ENCODE data around the gene MFSD12.
"Not testable (repeated sequence)": the region's sequence is repeated elsewhere in the genome, so short reads cannot be mapped to it uniquely, and the experiment has no call there.

The MFSD12 gene

DNA sequence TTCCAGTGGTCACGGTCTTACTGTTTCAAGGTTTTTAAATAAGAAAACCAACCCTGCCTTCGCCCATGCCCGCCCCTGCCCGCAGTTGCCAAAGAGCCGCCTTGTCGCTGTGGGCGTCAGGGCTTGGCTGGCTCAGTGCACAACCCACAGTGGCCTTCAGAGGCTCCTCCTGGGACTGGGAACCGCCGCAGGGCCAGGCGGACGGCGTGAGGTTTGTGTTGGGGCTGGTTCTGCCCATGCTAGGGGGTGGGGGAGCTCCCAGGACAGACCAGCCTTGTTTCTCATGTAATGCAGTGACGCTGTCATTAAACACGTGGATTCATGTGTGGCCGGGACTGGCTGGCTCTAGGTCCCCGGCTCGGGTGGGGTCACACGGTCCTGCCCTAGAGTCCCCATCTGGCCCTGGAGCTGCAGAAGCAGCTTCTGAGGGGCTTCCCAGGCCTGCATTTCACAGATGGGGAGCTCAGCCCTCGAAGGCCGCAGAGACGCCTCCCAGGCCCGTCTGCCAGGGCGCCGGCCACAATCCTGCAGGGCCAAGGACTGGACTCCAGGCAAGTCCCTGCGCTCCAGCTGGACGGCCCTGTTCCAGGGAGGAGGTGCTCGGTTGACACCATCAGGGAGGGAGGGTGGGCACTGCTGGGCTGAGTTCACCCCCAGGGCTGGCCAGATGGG lies 20.8 kb downstream of the MFSD12 start:
- no peak for DNase-seq

DNA sequence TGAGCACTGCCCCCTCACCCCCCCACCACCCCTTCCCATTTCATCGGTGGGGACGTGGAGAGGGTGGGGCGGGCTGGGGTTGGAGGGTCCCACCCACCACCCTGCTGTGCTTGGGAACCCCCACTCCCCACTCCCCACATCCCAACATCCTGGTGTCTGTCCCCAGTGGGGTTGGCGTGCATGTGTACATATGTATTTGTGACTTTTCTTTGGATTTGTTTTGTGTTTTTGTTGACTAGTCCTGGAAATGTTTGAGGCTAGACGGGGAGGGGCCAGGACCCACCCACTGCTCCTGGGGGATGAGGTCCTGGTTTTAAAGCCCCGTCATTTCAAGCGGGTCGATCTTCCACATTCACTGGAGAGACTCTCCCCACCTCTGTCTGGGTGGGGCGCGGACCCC lies 21.4 kb downstream of the MFSD12 start:
- no peak for DNase-seq

DNA sequence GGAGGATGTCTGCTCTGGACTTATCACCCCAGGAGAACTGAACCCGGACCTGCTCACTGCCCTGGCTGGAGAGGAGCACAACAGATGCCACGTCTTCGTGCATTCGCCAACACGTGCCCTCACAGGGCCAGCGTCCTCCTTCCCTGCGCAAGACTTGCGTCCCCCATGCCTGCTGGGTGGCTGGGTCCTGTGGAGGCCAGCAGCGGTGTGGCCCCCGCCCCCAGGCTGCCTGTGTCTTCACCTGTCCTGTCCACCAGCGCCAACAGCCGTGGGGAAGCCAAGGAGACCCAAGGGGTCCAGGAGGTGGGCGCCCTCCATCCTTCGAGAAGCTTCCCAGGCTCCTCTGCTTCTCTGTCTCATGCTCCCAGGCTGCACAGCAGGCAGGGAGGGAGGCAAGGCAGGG lies 21.8 kb downstream of the MFSD12 start:
- DNase-seq, result no peak

DNA sequence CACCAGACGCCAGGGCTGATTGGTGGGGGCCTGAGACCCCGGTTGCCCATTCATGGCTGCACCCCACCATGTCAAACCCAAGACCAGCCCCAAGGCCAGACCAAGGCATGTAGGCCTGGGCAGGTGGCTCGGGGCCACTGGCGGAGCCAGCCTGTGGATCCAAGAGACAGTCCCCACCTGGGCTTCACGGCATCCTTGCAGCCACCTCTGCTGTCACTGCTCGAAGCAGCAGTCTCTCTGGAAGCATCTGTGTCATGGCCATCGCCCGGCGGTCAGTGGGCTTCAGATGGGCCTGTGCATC lies 22.2 kb downstream of the MFSD12 start:
- DNase-seq, result no peak

DNA sequence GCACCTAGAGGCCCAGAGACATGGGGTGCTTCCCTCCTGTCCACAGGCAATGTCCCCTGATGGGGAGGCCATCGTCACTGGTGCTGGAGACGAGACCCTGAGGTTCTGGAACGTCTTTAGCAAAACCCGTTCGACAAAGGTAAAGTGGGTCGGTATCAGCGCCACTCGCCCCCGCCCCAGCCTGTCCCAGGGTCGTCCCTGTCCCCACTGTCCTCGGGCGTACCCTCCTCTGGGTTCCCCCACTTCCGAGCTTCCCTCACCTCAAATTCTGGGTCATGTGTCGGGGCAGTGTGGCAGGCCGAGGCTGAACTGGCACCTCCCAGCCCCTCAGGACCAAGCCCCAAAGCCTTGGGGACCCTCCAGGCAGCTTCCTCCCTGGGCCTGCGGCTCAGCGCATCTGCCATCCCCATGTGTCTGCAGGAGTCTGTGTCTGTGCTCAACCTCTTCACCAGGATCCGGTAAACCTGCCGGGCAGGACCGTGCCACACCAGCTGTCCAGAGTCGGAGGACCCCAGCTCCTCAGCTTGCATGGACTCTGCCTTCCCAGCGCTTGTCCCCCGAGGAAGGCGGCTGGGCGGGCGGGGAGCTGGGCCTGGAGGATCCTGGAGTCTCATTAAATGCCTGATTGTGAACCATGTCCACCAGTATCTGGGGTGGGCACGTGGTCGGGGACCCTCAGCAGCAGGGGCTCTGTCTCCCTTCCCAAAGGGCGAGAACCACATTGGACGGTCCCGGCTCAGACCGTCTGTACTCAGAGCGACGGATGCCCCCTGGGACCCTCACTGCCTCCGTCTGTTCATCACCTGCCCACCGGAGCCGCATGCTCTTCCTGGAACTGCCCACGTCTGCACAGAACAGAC lies 22.8 kb downstream of the MFSD12 start:
- DNase-seq, result no peak

DNA sequence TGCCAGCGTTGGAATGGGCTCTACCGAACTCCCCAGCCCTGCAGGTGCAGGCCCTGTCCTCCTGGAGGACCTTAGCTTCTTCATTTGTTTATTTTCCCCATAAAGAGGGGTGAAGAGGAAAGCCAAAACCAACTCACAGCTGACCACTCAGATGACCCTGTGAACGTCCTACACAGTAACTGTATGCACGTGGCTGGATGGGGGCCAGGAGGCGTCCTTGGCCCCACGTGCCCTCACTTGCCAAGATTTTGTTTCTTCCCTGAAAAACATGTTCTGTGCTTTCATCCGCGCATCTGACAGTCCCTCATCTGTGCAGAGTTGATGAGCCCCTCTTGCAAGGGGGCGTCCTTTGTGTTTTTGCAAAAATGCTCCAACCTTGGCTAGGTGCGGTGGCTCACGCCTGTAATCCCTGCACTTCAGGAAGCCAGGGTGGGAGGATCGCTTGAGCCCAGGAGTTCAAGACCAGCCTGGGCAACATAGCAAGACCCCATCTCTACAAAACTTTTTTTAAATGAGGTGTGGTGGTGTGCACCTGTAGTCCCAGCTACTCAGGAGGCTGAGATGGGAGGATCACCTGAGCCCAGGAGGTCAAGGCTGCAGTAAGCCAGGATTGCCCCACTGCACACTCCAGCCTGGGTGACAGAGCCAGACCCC lies 23.7 kb downstream of the MFSD12 start:
- no peak for DNase-seq

DNA sequence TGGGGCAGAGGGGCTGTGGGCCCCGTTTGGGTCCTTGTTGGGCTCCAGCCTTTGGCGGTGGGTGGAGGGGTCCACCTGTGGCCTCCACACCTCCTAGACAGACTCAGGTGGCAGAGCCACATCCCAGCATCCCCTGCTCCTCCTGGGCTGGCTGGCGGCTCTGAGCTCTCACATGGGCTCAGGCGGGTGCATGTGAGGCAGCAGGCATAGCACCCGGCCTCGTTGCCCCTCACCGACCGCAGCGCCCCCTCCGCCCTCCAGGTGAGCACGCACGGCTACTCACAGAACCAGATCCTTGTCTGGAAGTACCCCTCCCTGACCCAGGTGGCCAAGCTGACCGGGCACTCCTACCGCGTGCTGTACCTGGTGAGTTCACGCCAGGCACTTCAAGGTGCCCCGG lies 24.4 kb downstream of the MFSD12 start:
- no peak for DNase-seq

DNA sequence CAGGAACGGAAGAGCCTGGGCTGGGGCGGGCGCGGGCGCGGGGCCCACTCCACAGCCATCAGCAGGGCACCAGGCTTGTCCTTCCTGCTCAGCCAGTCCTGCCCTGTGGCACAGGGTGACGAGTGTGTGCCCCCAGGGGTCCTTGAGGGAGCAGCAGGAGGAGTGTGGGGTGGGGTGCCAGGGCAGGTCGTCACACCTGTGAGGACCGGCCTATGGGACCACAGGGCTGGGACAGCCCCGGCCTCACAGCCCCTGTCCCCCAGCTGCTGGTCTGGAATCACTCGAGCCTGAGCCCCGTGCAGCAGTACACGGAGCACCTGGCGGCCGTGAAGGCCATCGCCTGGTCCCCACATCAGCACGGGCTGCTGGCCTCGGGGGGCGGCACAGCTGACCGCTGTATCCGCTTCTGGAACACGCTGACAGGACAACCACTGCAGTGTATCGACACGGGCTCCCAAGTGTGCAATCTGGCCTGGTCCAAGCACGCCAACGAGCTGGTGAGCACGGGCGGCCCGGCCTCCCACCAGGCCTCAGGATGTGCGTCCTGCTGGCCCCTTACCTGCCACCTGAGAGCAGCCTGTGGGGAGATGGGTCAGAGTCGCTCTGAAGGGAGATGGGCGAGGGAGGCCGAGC lies 25.1 kb downstream of the MFSD12 start:
- no peak for DNase-seq

DNA sequence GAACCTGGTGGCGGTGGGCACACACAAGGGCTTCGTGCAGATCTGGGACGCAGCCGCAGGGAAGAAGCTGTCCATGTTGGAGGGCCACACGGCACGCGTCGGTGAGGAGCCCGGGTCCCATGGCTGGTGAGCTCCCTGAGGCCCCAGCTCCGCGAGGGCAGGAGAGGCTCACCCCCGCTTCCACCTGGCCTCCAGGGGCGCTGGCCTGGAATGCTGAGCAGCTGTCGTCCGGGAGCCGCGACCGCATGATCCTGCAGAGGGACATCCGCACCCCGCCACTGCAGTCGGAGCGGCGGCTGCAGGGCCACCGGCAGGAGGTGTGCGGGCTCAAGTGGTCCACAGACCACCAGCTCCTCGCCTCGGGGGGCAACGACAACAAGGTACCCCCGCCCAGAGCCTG lies 25.7 kb downstream of the MFSD12 start:
- DNase-seq, result no peak

DNA sequence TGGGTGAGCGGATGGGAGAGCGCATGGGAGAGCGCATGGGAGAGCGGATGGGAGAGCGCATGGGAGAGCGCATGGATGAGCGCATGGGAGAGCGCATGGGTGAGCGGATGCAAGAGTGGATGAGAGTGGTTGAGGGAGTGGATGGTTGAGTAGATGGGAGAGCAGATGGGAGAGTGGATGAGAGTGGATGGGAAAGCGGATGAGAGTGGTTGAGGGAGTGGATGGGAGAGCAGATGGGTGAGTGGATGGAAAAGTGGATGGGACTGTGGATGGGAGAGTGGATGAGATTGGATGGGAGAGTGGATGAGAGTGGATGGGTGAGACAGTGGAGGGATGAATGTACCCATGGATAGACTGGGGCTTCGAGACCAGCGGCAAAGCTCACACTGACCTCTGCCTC lies 27.0 kb downstream of the MFSD12 start:
- no peak for DNase-seq

DNA sequence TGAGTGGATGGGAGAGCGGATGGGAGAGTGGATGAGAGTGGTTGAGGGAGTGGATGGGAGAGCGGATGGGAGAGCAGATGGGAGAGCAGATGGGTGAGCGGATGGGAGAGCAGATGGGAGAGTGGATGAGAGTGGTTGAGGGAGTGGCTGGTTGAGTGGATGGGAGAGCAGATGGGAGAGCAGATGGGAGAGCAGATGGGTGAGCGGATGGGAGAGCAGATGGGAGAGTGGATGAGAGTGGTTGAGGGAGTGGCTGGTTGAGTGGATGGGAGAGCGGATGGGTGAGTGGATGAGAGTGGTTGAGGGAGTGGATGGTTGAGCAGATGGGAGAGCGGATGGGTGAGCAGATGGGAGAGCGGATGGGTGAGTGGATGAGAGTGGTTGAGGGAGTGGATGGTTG lies 28.1 kb downstream of the MFSD12 start:
- DNase-seq, result not testable (repeated sequence)

DNA sequence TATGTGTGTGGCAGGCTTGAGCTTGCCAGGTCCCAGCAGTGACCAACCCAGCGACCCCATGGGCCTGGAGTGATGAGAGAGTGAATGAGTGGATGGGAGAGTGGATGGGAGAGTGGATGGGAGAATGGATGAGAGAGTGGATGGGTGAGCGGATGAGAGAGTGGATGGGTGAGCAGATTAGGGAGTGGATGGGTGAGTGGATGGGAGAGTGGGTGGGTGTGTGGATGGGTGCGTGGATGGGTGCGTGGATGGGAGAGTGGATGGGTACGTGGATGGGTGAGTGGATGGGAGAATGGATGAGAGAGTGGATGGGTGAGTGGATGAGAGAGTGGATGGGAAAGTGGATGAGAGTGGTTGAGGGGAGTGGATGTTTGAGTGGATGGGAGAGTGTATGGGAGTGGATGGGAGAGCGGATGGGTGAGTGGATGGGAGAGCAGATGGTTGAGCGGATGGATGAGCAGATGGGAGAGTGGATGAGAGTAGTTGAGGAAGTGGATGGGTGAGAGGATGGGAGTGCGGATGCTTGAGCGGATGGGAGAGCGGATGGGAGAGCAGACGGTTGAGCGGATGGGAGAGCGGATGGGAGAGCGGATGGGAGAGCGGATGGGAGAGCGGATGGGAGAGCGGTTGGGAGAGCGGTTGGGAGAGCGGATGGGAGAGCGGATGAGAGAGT lies 28.7 kb downstream of the MFSD12 start:
- DNase-seq, result no peak

DNA sequence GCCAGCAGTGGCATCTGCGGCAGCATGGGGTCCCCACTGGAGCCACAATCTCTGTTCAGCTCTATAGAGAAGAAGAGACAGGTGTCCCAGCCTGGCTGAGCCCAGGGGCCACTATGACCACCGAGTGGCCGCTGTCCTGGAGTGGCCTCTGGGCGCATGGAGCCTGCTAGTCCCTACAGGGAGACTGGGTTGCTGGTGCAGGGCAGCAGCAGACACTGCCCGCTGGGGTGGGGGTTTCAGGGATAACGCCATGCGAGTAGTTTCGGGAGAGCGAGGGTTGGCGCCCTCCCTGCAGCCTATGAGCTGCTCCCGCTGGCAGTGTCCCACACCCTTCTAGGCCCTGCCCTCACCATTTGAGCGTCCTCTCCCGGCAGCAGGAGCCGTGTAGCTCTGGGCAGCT lies 29.3 kb downstream of the MFSD12 start:
- no peak for DNase-seq

DNA sequence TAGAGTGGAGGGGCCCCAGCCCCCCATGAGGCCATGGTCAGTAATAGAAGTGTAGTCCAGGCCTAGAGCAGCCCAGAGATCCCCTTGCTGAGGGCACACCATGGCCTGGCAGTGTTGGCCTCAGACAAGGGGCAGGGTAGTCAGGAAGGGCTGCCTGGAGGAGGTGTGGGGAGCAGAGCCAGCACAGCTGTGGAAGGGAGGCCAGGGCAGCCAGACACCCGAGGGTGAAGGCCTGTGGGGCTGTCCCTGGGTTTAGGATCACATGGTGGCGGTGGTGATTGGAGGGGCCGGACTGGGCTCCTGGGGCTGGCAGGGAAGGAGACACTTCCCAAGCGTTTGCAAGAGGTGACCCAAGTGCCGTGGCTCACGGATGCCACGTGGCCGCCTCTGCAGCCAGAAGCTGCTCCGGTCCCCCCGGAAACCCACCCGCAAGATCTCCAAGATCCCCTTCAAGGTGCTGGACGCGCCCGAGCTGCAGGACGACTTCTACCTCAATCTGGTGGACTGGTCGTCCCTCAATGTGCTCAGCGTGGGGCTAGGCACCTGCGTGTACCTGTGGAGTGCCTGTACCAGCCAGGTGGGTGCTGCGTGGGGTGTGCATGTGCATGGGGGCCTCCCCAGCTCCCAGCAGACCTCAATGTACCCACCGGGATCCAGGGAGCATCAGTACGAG lies 30.0 kb downstream of the MFSD12 start:
- DNase-seq, result no peak

DNA sequence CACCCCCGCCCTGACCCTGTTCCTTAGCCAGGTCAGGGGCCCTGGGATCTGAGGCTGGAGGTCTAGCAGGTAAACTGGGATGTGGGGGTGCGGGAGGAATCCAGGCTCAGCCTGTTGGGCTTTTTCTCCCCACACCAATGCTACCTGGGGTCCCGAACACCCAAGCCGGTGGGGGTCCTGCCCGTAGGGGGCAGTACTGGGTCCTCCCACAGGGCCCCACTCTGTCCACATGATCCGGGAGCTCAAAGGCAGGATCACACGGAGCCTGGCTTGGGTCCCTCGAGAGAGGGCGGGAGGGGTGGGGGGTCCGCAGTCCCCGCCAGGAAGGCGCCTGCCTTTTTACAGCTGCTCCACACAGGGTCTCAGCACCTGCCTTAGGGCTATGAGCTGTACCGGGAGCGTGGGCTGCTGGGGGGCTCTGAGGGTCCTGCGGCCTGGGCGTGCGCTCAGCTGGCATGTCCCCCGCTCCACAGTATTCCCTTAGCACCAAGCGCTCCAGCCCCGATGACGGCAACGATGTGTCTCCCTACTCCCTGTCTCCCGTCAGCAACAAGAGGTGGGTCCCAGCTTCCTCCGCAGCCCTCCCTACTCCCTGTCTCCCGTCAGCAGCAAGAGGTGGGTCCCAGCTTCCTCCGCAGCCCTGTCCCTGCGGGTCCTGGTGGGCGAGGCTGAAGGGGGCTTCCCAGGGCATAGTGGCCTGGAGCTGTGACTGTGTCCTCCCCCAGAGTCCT lies 30.7 kb downstream of the MFSD12 start:
- DNase-seq, result no peak

DNA sequence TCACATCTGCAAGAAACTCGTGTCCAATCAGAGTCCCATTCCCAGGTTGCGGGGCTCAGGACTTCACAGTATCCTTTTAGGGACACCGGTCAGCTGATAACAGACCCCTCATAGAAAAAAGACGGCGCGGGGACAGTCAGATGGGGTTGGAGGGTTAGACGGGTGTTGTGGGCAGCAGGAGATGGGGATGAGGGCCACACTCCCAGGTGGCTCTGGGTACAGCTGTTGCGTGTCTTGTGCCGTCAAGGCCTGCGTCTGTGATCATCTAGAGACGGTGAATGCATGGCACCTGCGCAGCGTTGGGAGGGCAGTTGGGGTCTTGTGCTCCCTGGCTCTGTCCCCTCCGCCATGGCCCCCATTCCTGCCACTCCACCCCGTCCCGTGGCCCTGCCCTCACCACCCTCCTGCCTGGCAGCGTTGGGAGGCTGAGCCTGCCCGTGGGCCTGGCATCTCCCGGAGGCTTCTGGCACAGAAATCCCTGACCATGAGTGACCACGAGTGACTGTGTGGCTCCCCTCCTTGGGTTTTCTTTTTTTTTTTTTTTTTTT lies 32.4 kb downstream of the MFSD12 start:
- no peak for DNase-seq

DNA sequence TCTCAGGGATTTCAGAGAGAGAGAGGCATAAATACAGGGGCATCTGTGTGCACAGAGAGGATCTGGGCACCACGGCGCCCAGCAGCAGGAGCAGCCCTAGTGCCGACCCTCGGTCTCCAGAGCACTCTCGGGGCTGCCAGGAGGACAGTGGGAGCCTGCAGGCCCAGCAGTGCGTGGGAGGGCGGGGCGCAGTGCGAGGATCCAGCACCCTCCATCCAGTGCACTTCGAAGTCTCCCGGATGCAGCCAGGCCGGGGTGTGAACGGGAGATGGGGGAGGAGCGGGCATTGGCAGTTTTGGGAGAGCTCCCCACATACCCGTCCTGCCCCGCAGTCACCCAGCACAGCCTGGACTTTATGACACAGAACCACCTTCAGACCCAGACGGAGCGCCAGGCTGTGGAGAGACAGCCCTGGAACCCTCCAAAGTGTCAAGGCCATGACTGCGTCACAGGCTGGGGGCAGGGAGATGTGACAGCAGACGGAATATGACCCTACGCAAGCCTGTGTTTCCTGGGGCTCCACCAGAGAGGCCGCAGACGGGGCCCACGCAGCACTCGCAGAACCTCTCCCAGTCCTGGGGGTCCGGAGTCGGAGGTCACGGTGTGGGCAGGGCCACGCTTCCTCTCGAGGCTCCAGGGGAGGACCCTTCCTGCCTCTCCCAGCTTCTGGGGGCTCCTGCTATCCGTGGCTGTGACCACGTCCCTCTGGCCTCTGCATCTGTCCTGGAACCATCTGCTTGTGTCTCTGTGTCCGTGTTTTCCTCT lies 33.1 kb downstream of the MFSD12 start:
- DNase-seq, result no peak

DNA sequence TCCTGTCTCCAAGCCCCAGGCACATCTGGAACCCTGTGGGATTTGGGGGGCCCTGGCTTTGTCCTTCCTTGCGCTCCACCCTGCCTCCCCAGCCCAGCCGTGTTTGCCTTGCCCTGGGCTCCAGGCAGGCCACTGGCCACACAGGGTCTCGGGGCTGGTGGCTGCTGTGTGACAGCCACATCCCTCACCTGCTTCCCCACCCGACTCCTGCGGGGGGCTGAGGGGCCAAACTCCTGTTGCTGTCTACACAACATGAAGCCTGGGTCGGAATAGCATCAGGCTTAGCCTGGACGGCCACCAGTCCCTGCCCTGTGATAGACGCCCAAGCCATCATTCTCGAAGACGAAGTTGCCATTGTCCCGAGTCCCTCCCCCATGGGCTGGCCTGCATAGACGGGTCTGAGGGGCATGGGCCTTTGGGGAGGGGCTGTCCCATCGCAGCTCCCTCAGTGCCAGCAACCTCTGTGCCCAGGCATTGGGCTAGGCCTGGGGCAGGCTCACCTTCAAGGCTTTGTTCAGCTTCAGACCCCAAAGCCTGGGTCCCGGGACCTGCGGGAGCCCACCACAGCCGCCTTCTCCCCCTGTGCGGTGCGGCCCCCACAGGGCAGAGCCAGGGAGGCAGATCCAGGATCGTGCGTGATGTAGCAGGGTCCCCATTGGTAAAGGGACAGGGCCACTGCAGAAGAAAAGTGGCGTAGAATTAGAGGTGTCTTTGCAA lies 33.9 kb downstream of the MFSD12 start:
- no peak for DNase-seq

DNA sequence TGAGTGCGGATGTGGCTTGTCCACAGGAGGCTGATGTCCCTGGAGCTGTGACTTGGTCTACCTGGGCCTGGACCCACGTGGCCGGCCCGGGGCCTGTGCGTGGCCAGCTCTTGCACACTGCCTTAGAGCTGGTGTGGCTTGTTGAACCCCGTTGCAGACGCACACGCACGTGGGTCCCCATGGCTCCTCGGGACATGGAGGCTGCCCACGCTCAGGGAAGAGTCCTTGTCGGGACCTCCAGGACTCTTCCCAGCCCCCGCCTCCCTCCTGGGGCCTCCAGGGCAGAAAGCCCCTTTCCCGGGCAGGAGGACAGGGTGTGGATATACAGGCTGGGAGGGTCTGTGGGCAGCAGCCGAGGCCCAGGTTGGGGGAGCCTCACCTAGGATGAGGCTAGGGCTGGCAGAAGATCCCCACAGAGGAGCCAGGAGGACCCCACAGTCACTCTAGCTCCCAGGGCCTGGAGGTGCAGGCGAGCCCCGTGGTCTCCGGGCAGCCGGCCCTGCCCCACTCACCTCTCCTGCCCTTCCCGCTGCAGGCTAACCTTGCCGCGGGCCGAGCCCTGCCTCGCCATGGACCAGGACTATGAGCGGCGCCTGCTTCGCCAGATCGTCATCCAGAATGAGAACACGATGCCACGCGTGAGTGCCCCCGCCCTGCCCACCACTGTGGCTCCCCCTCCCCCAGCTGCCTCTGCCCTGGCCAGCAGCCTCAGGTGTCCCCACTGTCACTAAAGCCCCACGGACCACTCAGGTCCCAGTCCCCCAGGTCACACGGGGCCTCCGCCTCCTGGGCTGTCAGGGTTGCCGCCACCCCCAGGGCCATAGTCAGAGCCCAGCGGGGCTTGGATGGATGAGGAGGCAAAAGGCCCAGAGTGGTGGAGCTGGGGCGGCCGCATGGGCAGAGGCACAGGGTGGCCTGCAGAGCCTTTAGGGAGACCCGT lies 34.7 kb downstream of the MFSD12 start:
- DNase-seq, result no peak

Measured in activated CD4-positive, alpha-beta T cell treated with anti-CD3 and anti-CD28 coated beads, Interleukin-2, amount 50 U/mL, for 1 hour (primary cell).